ENCODE measurements around the gene KRT36. TPM values are rescaled to one million over a fixed set of nuclear protein-coding genes. Genes with fewer than 3 reads are reported as not detected.

KRT36 gene
- total RNA-seq, 4 donors from 2014 or later, result not detected

GRCh38 chr17:41521574-41522261, 32.0 kb upstream of the KRT36 start:
- Histone ChIP-seq H3K27me3 (no peaks in the 10 kb centered on the region), H3K4me3 (no peak overlapping the region), H3K4me1 (peaks cover 9 to 52% (median 35%) of the 10 kb centered on the region in 4 donors), H3K36me3 (no peaks in the 10 kb centered on the region), H3K9me3 (no peaks in the 10 kb centered on the region), H3K27ac (peak overlapping the region; percentile 81 to 92 (median 82))
- TF ChIP-seq EP300 (IDR thresholded peaks at IDR 0.05; ENCODE audit: low read depth) (peak; percentile 47), CTCF (IDR thresholded peaks at IDR 0.05) (peak in 2 of 5 experiments; percentile 31 to 54), POLR2AphosphoS5 (IDR thresholded peaks at IDR 0.05) (peak in 2 of 3 donors; percentile 56 to 72), POLR2A (IDR thresholded peaks at IDR 0.05) (peak; percentile 64)
- in situ Hi-C loops (cut with MboI; ENCODE audit: low pct_ligation_motif_present in 1 of 4, low pct_unique_long_range_greater_than_20kb in 1 of 4, low sequenced_read_pairs in 3 of 4) (no loop called here), intact Hi-C loops (cut with DNase I; ENCODE audit: low total_unique reads) (no loop called here)
- DNase-seq, result peak; percentile 88
- WGBS, 2 donors (ENCODE audit: low coverage in 1 of 2), result 36% methylated on average over 3 of the region's 6 CpGs; no CpG with 5 or more reads in 1 of the 2 donors

- WGBS, 2 donors (ENCODE audit: low coverage in 1 of 2), result 40 to 41% methylated on average over 3 to 10 of the region's 10 CpGs
- intact Hi-C loops (cut with DNase I; ENCODE audit: low total_unique reads) (no loop called here), in situ Hi-C loops (cut with MboI; ENCODE audit: low pct_ligation_motif_present in 1 of 4, low pct_unique_long_range_greater_than_20kb in 1 of 4, low sequenced_read_pairs in 3 of 4) (no loop called here)
- H3K27ac ChIP-seq, result peak overlapping the region; percentile 81 to 92 (median 82)
- no peaks in the 10 kb centered on the region for H3K27me3 ChIP-seq
- H3K9me3 ChIP-seq, result no peaks in the 10 kb centered on the region
- H3K4me1 ChIP-seq, result peaks cover 9 to 50% (median 35%) of the 10 kb centered on the region in 4 donors
- peak; percentile 79 for DNase-seq
- no peaks in the 10 kb centered on the region for H3K36me3 ChIP-seq
- no peak overlapping the region for H3K4me3 ChIP-seq
- no peak for TF ChIP-seq POLR2A (IDR thresholded peaks at IDR 0.05)
- no peak for TF ChIP-seq EP300 (IDR thresholded peaks at IDR 0.05; ENCODE audit: low read depth)
- TF ChIP-seq CTCF (IDR thresholded peaks at IDR 0.05), result no peak
- TF ChIP-seq POLR2AphosphoS5 (IDR thresholded peaks at IDR 0.05), result no peak
These were observed 31.3 kb upstream of the KRT36 start for GRCh38 chr17:41520821-41521521.

GRCh38 chr17:41519501-41520224, 30.0 kb upstream of the KRT36 start:
- peak overlapping the region in 2 of 4 donors; percentile 82 to 83 for H3K27ac ChIP-seq
- DNase-seq, result peak; percentile 41
- peaks cover 9 to 37% (median 32%) of the 10 kb centered on the region in 4 donors for H3K4me1 ChIP-seq
- in situ Hi-C loops (cut with MboI; ENCODE audit: low pct_ligation_motif_present in 1 of 4, low pct_unique_long_range_greater_than_20kb in 1 of 4, low sequenced_read_pairs in 3 of 4) (no loop called here), intact Hi-C loops (cut with DNase I; ENCODE audit: low total_unique reads) (no loop called here)
- no peak overlapping the region for H3K4me3 ChIP-seq
- 38% methylated on average over 11 of the region's 11 CpGs; no CpG with 5 or more reads in 1 of the 2 donors for whole genome bisulfite sequencing, 2 donors (ENCODE audit: low coverage in 1 of 2)
- no peaks in the 10 kb centered on the region for H3K36me3 ChIP-seq
- no peaks in the 10 kb centered on the region for H3K9me3 ChIP-seq
- no peaks in the 10 kb centered on the region for H3K27me3 ChIP-seq
- TF ChIP-seq POLR2A (IDR thresholded peaks at IDR 0.05), result no peak
- no peak for TF ChIP-seq EP300 (IDR thresholded peaks at IDR 0.05; ENCODE audit: low read depth)
- TF ChIP-seq CTCF (IDR thresholded peaks at IDR 0.05), result no peak
- TF ChIP-seq POLR2AphosphoS5 (IDR thresholded peaks at IDR 0.05), result no peak

Data from transverse colon (tissue), 4 donors.